ENCODE data around the gene BUB3. TPM values are rescaled to one million over a fixed set of nuclear protein-coding genes. Genes with fewer than 3 reads are reported as not detected.
"Not testable (repeated sequence)": the region's sequence is repeated elsewhere in the genome, so short reads cannot be mapped to it uniquely, and the experiment has no call there.

BUB3 gene
- total RNA-seq, 1 donor from 2014 or later = 36.3 TPM

GRCh38 chr10:123149568-123150270, 4.5 kb upstream of the BUB3 start:
- DNase-seq (no peak), ATAC-seq (ENCODE audit: poor library complexity) (no peak)
- intact Hi-C loops (cut with DNase I) = no loop called here

DNA sequence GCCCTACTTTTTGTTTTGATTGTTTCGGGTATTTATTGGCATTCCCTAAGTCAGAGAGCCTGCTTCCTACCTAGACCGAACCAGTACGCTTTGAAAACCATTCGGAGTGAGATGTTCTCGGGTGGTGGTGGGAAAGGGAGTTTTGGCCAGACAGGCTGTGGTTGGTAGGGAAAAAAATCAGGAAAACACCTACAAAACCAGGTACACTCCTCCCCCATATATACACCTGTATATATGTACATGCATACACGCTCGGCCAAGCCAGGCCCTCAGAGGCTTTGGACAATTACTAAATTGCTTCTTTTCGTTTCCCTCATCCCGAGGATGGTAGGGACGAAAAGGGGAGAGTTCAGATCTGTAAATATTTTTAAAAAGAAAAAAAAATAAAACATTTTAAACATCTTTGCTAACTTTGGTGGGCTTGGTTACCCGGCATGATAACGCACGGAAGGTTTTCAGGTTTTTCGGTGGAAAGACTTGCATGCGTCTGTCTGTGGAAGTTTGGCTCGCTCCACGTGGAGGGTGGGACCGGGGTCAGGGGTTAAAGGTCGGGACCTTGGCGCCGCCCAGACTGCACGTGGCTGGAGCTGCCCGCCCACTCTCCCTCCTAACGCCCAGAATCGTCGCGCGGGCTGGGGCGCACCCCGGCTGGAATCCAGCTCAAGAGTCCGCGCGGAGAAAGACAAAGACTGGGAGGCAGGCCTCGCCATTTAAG, 3.8 kb upstream of the BUB3 start:
- intact Hi-C loops (cut with DNase I) = no loop called here
- ATAC-seq (ENCODE audit: poor library complexity) = no peak
- DNase-seq = no peak

DNA sequence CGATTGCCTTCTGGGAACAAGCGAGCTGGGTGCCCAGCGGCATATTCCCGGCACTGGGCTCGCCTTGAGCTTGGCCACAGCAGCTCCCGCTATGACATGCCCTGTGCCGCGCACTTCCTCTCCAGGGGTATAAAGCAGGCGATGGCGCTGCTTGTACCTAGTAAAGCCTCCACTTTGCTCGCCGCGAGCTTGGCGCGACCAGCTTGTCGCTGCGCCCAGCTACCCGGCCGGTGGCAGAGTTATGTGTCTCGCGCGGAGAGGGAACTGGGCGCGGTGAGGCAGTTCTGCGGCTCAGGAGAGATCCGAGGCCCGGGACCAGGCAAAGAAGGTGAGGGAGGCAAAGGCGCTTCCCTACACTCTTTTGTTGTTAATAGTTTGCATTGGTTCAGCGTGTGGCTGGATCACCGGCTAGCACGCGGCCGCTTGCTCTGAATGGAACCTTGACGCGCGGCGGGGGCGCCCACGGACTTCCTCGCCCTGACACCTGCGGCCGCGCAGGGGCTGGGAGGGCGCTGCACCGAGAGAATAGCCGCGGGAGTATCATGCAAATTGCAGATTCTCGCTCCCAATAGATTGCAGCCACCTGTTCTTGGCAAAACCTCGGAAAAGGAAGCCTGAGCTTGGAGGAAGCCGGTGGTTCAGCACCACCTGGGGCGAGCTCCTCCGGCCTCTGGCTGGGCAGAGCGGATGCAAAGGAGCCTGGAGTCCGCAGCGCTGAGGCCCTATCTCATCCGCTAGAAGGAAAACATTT, 3.0 kb upstream of the BUB3 start:
- ATAC-seq (ENCODE audit: poor library complexity) (no peak), DNase-seq (peak; percentile 50)
- intact Hi-C loops (cut with DNase I) = no loop called here

GRCh38 chr10:123151737-123152135, 2.5 kb upstream of the BUB3 start:
- DNase-seq (no peak), ATAC-seq (ENCODE audit: poor library complexity) (no peak)
- intact Hi-C loops (cut with DNase I) = no loop called here

DNA sequence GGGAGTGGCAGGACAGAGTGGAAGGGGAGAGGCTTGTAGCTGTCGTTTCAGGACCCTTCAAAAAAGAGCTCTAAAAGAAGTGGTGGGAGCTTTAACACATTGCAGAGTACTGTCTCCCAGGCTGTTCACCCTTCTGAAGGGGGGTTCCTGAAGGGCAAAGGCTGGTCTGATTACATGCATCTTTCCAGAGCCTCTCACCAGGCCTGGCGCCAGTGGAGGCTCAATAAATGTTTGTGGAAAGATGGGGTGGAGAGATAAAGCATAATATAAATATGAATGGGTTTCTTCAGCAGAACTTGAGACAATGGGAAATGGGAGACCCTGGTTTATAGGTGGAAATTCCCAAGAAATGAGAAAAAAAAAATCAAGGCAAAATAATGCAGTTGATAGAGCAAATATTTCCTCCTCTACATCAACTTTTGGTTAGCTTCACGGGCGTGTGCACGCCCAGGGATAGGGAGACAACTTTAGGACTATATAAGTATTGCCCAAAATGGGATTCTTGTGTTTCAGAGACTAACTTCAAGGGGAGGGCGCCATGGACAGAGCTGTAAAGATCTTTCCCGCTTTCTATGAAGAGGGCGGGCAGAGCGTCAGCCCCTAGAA, 613 bp upstream of the BUB3 start:
- no peak for DNase-seq
- intact Hi-C loops (cut with DNase I) = no loop called here

GRCh38 chr10:123154711-123155505, 706 bp downstream of the BUB3 start:
- DNase-seq (peak; percentile 70), ATAC-seq (ENCODE audit: poor library complexity) (peak; percentile 76)
- intact Hi-C loops (cut with DNase I) = no loop called here

More for the DNA sequence above, 613 bp upstream of the BUB3 start:
- no peak for ATAC-seq (ENCODE audit: poor library complexity)

DNA sequence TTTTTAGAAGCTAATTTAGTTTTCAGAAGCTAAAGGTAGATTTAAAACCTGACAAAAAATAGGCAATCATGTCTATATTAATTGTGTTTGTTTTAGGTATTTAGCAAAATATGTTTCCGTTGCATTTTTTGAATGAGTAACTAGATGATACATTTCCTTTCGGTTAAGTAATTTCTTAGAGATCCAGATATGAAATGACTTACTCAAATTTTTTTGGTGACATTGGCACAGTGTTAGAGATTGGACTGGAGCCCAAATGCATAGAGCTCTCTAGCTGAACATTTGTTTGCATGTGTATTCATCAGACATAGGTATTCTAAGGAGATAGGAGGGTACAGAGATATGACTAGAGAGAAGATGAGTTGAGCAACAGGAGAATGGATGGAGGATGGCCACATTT, 1.9 kb downstream of the BUB3 start:
- DNase-seq = no peak
- ATAC-seq (ENCODE audit: poor library complexity) = no peak
- intact Hi-C loops (cut with DNase I) = no loop called here

DNA sequence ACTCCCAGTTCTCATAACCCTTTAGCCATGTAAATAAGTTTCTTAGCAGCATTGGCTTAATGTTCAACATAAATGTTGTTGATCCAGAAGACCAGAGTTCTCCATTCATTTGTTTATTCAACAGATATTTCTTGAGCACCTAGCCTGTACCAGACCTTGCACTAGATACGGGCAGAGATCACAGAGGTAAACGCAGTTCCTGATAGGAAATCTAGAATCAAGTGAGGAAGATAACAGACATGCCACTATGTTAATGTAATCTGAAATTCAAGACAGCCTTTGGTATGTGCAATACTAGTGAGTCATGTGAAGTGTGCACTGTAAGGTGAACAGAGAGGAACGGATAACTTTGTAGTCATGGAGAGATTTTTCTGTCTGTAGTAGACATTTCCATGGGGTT, 3.0 kb downstream of the BUB3 start:
- DNase-seq (no peak), ATAC-seq (ENCODE audit: poor library complexity) (no peak)
- intact Hi-C loops (cut with DNase I) = no loop called here

- DNase-seq = no peak
- no peak for ATAC-seq (ENCODE audit: poor library complexity)
- intact Hi-C loops (cut with DNase I) = no loop called here
Measured at GRCh38 chr10:123158682-123159081, 4.5 kb downstream of the BUB3 start.

DNA sequence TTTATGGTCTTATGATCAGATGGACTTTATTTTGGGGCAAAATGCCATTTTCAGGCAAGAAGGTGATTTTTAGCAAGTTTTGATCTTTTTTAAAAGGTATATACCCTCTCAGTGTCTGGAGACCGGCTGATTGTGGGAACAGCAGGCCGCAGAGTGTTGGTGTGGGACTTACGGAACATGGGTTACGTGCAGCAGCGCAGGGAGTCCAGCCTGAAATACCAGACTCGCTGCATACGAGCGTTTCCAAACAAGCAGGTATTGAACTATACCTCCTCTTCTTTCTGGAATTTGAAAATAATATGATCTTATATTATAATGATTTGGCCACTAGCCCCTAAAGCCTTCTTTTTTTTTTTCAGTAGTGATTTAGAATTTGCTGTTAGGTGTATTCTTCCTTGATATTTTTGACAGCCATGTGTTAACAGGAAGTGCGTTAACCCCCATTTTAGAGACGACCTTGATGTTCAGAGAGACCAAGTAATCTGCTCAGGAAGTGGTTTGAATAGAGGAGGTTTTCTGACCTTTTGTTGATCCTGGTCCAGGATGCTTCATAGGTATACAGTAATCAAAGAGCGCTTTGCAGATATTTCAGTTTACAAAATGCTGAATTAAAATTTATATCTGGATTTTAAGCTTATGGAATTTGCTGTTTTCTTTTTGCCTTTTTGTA, 6.2 kb downstream of the BUB3 start:
- DNase-seq = no peak
- intact Hi-C loops (cut with DNase I) = no loop called here
- ATAC-seq (ENCODE audit: poor library complexity) = no peak

- intact Hi-C loops (cut with DNase I) = no loop called here
- ATAC-seq (ENCODE audit: poor library complexity) (no peak), DNase-seq (no peak)
Measured at GRCh38 chr10:123164319-123164718, 10.1 kb downstream of the BUB3 start.

DNA sequence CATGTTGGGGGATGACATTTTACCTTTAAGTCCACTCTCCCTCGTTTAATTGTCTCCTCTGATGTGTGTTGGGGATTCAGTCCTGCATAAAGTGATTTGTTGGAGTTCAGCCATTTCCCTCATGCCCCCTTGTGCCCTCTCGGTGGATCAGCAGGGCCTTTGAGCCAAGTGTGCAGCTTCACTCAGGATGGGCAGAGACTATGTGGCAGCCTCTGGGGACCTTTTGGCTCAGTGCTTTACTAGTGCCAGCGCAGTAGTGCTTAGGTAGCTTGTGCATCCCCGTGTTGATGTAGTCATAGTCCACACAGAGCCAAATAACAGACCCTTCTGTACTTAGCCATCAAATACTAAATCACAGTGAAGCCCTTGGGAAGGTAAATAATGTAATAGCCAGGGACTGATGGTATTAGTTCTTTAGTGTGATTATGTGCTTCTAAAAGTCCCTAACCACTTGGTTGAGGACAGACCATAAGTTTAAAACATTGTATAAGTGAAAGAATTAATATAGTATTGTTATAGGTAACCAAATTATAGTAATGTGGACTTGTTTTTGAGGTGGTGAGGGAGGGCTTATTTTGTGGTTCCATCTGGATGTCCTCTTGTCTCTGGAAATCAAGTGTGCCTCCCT, 11.4 kb downstream of the BUB3 start:
- no peak for ATAC-seq (ENCODE audit: poor library complexity)
- no peak for DNase-seq
- intact Hi-C loops (cut with DNase I) = no loop called here

GRCh38 chr10:123166618-123167017, 12.4 kb downstream of the BUB3 start:
- ATAC-seq (ENCODE audit: poor library complexity) (no peak), DNase-seq (no peak)
- intact Hi-C loops (cut with DNase I) = no loop called here

- DNase-seq = no peak
- intact Hi-C loops (cut with DNase I) = no loop called here
- no peak for ATAC-seq (ENCODE audit: poor library complexity)
Measured at GRCh38 chr10:123170961-123171360, 16.8 kb downstream of the BUB3 start.

- intact Hi-C loops (cut with DNase I); ATAC-seq (ENCODE audit: poor library complexity); DNase-seq: not testable (repeated sequence)
Measured at GRCh38 chr10:123171616-123172015, 17.4 kb downstream of the BUB3 start.

GRCh38 chr10:123175389-123176387, 21.5 kb downstream of the BUB3 start:
- ATAC-seq (ENCODE audit: poor library complexity) = no peak
- no peak for DNase-seq
- intact Hi-C loops (cut with DNase I) = no loop called here

All from Right ventricle myocardium superior (tissue), 1 donor.